ENCODE results near the gene UBE2M.

The UBE2M gene

DNA sequence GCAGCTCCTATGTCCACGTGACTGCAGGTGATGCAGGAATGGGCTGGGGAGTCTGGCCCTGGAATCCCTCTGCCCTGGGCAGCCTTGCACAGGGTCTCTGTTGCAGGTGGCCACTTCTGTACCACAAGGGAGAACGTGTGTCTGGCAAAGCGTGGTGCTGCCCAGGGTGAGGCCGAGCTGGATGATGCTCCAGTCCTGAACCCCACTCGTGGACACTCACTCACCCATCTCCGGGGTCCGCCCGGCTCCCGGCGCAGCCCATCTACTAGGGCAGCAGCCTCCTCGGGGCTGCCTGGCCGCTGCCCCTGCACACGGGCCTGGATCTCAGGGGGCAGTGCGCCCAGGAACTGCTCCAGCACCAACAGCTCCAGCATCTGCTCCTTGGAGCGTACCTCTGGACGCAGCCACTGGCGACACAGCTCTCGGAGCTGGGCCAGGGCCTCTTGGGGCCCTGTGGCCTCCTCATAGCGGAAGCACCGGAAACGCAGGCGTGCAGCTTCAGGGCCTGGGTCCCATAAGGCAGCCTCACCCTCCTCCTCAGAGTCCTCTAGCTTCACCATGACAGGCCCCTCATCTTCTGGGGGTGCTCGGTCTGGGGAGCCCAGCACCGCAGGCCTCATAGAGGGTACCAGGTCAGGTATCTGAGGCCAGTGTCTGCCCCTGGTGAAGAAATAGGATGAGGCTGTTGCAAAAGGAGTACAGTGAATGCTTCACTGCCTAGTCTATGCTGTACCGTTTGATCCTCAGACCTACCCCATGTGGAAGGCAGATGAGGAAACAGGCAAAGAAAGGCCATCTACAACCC lies 12.6 kb upstream of the UBE2M start:
- DNase-seq: no peak

DNA sequence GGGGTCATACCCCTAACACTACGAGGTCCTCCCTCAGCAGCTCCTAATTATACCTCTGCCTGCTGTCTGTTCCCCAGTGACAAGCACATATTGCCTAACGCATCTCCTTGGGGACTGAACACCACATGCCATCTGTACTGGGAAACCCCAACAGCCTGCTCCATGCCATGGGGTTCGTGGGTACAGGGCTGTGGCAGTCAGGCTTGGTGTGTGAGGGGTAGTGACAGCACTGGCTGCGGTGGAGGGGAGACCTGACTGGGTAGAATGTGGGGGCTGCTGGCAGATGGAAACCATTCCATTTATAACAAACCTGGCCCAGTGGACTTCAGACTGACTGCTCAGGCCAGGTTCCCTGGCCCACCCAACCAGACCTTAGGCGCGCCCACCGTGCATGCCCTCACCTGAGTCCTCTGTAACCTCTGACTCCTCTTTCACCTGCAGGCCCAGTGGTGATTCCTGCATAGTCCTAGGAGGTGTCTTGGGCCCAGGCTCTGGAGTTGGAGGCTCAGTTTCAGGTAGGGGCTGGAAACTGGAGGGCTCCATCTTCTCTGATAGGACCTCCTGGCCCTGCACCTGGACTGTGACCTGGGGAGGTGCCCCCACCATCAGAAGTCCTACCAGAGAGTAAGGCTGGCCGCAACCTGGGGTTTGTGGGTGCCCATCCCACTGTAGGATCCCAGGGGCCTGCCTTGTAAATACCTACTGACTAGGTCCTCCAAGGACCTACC lies 11.7 kb upstream of the UBE2M start:
- no peak for DNase-seq

DNA sequence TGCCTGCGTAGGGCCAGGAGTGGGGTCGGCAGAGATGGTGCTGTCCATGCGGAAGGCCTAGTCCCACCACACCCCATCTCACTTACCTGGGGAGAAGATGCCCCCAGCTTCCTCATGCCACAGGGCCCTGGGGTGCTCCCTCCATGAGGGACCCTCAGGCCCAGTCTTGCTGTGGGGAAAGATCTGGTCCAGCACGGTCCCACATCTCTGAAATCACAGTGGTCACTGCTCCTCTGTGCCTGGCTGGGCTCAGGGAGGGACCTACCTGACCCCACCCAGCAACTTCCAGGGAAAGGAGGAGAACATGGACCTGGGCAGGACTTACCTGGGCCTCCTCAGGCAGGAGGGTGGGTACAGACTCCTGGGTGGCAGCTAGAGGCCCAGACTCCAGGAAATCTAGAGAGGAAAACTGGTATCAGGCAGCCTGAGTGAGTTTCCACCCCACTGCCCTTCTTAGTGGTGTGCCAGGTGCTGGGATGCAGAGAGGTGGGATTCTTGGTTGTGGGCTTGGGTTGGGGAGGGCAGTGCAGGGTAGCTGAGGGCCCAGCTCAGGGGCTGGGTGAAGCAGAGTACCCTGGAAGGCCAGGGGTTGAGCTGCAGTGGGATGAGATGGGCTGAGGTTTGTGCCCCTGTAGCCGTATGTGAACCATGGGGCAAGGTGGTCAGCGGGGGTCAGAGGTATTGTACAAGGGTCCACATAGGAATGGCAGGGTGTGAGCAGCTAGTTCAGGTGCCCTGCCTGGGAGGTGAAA lies 11.0 kb upstream of the UBE2M start:
- DNase-seq: no peak

DNA sequence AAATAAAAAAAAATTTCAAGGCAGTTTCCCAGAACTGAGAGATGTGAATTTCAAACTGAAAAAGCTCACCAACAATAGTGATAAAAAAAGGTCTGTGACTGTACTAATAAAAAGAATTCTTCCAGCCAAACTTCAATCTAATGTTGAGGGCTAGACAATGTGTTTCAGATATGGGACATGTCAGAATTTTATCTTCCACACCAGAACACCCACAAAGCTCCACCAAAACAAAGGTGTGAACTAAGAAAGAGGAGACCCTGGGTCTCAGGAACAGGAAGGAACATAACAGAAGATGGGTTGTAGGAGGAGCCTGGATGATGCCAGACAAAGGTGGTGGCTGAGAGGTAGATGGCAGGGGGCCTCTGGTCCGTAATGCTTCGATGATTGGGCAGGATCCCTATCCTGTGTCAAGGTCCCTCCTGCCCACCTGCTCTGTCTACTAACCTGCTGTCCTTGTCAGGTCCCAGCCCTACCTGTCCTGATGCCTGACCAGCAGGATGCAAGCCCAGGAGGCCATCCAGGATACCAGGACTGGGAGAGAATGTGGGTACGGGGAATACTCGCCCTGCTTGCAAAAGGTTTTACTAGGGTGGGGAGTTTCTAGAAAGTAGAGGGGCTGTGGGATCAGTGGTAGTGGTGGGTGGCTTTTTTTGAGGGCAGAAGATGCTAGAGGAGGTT lies 10.2 kb upstream of the UBE2M start:
- no peak for DNase-seq

DNA sequence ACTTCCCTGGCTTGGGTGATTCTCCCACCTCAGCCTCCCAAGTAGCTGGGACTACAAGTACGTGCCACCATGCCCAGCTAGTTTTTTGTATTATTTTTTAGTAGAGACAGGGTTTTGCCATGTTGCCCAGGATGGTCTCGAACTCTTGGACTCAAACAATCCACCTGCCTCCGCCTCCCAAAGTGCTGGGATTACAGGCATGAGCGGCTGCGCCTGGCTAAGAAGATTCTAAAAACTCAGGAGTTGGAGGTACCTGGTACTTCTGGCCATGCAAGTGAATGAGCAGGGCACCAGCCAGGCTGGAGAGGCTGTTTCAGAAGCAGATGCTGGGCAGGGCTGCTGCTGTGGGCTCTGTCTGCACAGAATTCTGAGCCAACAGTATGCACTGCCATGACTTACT lies 8.6 kb upstream of the UBE2M start:
- DNase-seq: no peak

DNA sequence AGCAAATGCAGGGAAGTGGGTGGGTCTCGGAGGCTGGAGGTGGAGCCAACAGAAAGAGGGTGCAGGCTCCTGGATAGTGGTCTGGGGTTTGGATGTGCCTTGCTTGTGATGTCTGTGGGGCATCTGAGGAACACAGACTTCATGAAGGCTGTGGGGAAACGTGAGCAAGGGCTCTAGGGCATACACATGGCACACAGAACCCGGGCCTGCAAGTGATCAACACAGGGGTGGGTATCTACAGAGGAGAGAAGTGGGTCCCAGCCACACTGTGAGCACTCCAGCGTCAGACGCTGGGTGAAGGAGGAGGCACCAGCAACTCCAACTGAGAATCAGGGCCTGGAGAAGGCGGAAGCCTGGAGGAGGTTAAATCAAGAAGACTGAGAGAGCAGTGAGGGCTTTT lies 5.4 kb upstream of the UBE2M start:
- no peak for DNase-seq

DNA sequence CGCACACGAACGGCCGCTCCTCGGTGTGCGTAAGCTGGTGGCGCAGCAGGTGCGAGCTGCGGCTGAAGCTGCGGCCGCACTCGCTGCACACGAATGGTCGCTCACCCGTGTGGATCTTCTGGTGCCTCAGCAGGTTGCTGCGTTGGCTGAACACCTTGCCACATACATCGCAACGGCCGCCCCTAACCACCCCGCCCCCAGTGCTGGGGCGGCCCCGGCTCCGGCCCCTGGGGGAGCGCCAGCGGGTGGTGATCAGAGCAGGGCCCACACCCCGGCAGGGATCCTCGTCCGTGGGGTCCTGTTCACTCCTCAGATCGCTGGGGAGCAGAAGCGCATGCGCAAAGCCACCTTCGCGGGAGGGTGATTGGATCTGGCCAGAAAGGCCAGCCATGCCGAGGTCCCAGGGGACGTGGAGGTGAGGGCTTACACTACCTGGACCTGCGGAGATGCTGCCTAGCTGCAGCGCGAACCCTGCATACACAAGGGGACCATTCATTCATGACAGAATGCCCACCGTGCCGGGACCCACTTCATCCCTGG lies 4.7 kb upstream of the UBE2M start:
- no peak for DNase-seq

DNA sequence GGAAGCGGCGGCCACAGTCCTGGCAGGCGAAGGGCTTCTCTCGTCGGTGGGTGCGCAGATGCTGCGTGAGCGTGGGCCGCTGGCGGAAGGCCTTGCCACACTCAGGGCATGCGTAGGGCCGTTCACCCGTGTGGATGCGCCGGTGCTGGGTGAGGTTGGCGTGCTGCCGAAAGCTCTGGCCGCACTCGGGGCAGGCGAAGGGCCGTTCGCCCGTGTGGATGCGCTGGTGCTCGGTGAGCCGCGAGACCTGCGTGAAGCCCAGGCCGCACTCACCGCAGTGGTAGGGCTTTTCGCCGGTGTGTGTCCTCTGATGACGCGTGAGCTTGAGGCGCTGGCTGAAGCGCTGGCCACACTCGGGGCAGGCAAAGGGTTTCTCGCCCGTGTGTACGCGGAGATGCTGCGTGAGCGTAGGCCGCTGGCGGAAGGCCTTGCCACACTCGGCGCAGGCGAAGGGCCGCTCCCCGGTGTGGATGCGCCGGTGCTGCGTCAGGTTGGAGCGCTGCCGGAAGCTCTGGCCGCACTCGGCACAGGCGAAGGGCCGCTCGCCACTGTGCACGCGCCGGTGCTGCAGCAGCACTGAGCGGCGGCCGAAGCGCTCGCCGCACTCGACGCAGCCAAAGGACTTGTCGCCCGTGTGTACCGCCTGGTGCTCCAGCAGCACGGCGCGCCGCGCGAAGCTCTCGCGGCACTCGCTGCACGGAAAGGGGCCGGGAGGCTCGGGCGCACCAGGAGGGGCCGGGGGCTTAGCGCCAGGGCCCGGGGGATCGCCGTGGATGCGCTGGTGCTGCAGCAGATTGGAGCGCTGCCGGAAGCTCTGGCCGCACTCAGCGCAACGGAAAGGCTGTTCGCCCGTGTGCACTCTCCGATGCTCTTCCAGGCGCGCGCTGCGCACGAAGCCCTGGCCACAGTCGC lies 4.0 kb upstream of the UBE2M start:
- DNase-seq: no peak

DNA sequence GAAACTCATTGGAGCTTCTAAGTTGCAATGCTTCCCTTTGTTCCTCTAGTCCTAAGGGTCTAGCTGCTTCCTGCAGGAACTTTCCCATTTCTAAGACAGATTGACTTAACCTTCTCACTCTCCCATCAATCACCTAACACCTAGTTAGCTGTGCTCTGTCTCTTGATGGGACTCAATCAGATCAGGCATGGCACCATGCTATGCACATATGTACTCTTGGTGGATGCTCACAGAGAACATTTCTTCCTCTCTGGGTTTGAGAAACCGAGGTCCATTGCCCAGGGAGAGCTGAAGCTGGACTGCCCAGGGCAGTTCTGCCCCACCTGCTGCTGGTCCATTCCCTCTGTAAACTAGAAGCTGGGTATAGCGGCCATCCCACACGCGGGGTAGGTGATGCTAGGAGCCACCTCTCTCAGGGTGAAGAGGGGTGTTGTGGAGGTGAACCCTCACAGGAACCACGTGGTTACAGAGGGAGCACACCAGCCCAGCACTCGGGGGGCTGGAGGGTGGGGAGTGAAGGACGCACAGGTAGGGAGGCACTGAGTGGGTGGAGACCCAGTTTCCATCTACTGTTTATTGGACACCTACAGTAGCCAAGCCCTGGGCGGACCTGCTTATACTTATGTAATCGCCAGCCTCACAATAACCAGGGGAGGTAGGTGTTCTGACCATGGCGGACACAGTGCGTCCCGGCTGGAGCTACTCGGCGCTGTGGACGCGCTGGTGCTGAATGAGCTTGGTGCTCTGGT lies 3.1 kb upstream of the UBE2M start:
- DNase-seq: no peak

DNA sequence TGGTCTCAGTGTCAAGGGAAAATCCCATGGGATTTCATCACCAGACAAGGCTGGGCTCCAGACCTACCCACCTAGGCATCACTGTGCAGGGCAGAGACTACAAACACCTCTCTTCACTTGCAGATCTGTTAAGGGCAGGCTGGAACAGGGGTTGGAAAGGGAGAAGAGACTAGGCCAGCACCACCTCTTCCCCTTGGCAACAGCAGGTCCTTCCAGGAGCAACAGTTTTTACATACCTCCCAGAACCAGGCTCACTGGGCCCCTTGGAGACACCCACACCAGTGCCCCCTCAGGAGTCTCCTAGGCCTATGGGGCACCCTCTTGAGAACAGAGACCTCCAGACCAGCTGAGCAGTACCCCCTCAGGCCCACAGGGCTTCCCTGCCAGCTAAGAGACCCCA lies 2.5 kb upstream of the UBE2M start:
- DNase-seq: no peak

DNA sequence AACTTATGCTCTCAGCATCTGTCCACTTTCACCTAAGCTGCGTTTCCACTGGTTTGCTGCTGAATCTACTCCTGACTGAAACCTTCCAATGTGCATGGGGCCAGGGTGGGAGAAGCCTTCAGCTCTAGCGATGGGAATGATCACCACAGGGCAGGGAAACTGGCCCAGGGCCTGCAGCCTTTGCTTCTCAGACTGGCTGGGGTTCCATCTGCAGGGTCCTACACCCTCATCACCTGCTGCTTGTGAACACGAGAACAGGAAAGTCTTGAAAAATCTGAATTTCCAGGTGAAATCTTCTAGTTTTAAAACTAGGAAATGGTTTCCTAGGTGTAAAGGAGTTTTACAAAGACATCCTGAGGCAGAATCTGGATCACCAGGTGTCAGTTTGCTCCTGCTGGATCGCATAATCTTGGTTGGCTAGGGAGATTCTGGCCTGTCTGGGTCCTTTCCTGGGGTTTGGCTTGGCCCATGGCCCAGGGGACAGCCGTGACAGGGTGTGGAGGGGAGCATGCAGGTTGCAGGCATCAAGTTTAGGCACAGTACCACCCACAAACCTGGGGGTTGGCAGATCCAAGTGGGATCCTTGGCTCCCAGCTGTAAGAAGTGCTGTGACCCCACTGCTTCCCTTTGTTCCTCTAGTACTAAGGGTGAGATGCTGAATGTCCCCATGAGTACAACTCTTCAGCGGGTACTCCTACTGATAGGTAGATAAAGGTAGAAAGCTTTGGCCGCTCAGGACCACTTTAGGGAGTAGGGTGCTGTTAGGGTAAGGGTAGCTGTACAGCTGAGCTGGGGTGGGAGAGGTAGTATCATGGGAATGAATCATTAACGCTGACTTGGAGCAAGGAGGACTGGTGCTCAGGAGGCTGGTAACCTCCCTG lies 1.8 kb upstream of the UBE2M start:
- no peak for DNase-seq

DNA sequence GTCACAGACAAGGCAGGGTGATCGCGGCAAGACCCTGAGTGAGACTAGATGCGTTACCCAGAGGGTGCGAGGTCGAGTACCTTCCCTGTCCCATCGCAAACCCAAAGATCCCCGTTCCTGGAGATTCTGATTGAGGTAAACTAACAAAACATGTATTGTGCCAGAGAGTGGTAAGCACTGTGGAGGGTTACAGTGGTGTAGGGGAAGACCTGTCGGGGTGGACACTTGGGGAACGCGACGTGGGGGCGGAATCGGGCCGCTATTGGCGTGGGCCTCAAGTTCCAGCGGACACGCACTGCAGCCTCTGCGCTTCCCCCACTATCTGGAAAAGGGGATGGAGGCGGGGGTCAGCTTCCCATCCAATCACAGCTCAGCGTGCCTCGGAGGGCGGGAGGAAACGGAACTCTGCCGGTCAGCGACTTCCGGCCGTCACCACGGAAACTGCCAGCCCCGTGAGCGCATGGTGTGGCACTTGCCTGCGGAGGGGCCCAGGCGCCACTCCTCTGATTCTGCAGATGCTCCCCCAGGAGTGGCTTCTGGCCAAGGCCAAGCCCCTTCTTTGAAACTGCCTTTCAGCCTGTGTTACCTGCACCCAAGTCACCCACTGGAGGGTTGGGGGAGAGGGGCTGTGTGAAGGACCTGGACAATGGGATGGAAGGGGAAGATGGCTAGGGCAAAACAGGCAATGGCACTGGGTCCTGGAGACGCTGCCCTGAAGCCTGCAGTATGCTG lies 1.0 kb upstream of the UBE2M start:
- no peak for DNase-seq

DNA sequence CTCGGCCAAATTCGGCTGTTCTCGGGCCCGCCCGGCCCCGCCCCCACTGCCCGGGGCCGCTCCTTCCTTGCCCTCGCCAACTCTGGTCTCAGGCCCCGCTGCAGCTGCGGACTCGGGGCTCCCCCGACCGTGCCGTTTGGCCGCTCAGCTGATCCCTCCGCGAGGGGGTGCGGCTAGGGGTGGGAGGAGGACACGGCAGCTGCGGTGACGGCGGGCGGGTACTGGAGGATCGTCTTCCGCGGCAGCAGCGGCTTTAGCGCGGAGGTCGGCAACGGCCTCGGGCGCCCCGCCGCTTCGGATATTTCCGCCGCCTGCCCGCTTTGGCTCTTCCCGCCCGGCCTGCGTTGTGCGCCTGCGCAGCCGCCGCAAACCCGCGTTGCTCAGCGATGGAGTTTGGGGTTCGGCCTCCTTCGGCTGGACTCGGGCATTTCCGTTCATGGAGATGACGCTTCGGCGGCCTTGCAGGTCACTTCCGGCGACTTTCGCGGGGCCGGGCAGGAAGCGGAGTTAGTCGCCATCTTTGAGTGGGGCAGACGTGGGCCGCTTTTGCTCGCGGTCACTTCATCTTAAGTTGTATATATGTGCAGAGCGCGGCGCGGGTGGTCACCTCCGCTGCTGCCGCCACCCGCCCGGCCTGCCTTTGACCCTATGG lies 338 bp upstream of the UBE2M start:
- DNase-seq: no peak

DNA sequence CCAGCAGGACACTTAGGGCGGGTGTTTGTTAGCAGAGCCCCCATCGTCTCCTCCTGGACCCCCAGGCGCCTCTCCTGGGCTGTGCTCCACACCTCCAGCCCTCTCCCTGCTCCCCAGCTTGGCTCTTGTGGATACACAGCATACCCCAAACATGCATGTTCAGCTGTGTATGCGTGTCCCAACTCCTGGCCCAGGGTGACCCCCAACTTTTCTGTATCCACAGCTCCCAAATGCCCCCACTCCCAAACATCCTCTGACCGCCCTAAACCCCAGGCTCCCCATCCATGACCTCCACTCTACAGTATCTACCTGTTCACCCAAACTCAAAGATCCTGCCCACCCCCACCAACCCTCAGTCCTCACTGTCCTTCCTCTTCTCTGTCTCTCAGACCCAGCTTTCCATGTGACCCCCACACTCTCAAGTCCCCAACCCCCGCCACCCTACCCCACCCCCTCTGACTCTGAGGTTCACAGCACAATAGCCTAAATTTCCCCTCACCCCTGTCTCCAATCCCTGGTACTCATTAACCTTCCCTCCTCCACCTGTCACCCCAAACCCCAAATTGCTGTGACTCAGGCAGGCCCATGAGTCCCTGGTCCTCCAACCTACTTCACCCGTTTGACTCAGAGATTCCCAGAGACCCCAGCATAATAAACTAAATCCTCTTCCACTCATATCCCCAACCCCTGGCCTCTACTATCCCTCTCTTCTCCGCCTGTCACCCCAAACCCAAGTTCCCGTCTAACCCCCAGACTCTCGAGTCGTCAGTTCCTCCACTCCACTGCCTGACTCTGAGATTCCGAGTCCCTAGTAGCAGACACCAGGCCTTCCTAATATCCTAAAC lies 968 bp downstream of the UBE2M start:
- DNase-seq: no peak

DNA sequence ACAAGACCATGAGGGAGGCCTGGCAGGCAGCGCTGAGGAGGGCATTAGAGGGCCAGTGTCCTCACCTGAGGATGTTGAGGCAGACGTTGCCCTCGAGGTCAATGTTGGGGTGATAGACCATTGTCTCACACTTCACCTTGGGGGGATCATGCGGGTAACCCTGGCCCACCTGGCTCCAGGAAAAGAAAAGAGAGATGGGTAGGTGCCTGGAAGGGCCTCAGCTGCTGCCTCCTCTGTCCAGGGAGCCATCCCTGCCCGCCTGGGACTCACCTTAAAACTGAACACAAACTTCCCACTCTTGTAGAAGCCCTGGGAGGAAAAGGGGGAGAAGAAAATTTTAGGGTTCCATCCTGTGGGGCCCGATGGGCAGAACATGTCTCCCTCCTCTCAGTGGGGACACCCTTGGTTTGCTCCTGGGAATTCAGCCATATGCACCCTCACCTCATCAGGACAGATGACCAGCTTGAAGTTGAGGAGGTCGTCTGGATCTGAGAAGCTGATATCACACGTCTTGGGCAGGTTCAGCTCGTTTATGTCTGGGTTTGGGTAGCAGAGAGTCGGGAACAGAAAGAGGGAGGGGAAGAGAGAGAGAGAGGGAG lies 1.7 kb downstream of the UBE2M start:
- no peak for DNase-seq

DNA sequence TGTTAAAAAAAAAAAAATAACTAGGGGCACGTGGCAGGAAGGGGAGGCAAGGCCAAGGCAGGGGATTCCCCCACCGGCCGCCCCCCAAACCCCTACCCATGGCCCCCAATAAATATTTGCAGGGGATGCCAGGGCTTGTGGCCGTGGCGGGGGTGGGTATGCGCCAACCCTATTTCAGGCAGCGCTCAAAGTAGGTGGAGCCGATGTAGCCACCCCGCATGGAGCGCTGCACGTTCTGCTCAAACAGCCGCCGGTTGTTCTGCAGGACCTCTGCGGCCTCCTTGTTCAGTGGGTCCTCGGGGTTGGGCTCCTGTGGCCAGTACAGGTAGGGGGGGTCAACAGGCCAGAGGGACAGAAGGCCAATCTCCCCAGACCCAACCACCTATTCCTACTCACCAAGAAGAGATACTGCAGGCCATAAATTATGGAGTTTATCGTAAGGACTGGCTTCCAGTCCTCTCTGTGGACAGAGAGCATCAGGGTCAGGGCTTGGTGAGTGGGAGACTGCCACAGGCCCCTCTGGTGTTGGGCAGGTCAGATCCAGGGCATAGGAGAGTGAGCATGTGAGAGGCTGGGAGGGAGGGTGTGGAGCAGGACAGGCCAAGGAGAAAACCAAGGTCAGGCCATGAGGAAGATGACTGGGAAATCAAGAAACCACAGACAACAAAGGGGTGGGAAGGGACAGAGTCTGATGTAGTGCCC lies 2.3 kb downstream of the UBE2M start:
- no peak for DNase-seq

Data from NCI-H2171 (cell line).